GM19372 (cell line): Measurements from ENCODE around the gene CFAP90.

Experiments used
- ATAC-seq: cut with Tn5 transposase; IDR thresholded peaks from one replicate; pipeline ENCODE4 v1.9.1; 2021; ENCODE audit warnings: mild to moderate bottlenecking, low read depth, moderate library complexity; ENCODE audit not compliant: unreplicated experiment

The CFAP90 gene

GRCh38 chr5:7850395-7851239 lies at the start of gene CFAP90:
TSS of gene CFAP90 (minus strand) at chr5:7851133. CDS start at chr5:7851021, 112 bp downstream.
- ATAC-seq, result no peak

- no peak for ATAC-seq
Observed at GRCh38 chr5:7897014-7897600, 46.2 kb upstream of the CFAP90 start.

GRCh38 chr5:7894860-7895259 lies 43.9 kb upstream of the CFAP90 start:
- ATAC-seq, result peak; percentile 97

- ATAC-seq, result no peak
Observed at GRCh38 chr5:7894439-7894838, 43.5 kb upstream of the CFAP90 start.

- no peak for ATAC-seq
Observed at GRCh38 chr5:7888901-7889300, 38.0 kb upstream of the CFAP90 start.

GRCh38 chr5:7886849-7887475 lies 36.0 kb upstream of the CFAP90 start:
- peak; percentile 75 for ATAC-seq

GRCh38 chr5:7884491-7885267 lies 33.7 kb upstream of the CFAP90 start:
- no peak for ATAC-seq

- no peak for ATAC-seq
Observed at GRCh38 chr5:7882926-7883325, 32.0 kb upstream of the CFAP90 start.

- no peak for ATAC-seq
Observed at GRCh38 chr5:7881816-7882215, 30.9 kb upstream of the CFAP90 start.

GRCh38 chr5:7881091-7881490 lies 30.2 kb upstream of the CFAP90 start:
- no peak for ATAC-seq

GRCh38 chr5:7878381-7878873 lies 27.5 kb upstream of the CFAP90 start:
- ATAC-seq, result peak; percentile 96

GRCh38 chr5:7877851-7878250 lies 26.9 kb upstream of the CFAP90 start:
- no peak for ATAC-seq

GRCh38 chr5:7876867-7877266 lies 25.9 kb upstream of the CFAP90 start:
- peak; percentile 33 for ATAC-seq

- no peak for ATAC-seq
Observed at GRCh38 chr5:7875151-7875550, 24.2 kb upstream of the CFAP90 start.

GRCh38 chr5:7874639-7875038 lies 23.7 kb upstream of the CFAP90 start:
- no peak for ATAC-seq

GRCh38 chr5:7873216-7873615 lies 22.3 kb upstream of the CFAP90 start:
- no peak for ATAC-seq

GRCh38 chr5:7872517-7873130 lies 21.7 kb upstream of the CFAP90 start:
- no peak for ATAC-seq

- no peak for ATAC-seq
Observed at GRCh38 chr5:7871653-7872052, 20.7 kb upstream of the CFAP90 start.

GRCh38 chr5:7869474-7870136 lies 18.7 kb upstream of the CFAP90 start:
- peak; percentile 32 for ATAC-seq
